H9 (cell line): ENCODE measurements around the gene SEMA3A. TPM values are rescaled to one million over a fixed set of nuclear protein-coding genes. Genes with fewer than 3 reads are reported as not detected.
"Not testable (repeated sequence)": the region's sequence is repeated elsewhere in the genome, so short reads cannot be mapped to it uniquely, and the experiment has no call there.

Source experiments
- DNase-seq: peaks from one replicate; pipeline ENCODE4 v3.0.0-alpha.2; 2017
- H2AFZ ChIP-seq: one replicate; pipeline ENCODE4 v1.6.1; 2013; ENCODE audit warnings: mild to moderate bottlenecking, low read length, control low read depth, moderate library complexity
- H2AK5ac ChIP-seq: 2 replicates; pipeline ENCODE4 v1.6.1; 2013; ENCODE audit warnings: low read length, control low read depth, mixed read lengths; ENCODE audit not compliant: insufficient read length
- H2BK120ac ChIP-seq: one replicate; pipeline ENCODE4 v1.6.1; 2013; ENCODE audit warnings: low read depth, mild to moderate bottlenecking, low read length, control low read depth, inconsistent platforms; ENCODE audit not compliant: poor library complexity, severe bottlenecking
- H2BK12ac ChIP-seq: 2 replicates; pipeline ENCODE4 v1.6.1; 2013; ENCODE audit warnings: low read length, control low read depth, mixed read lengths, low read depth; ENCODE audit not compliant: insufficient read length
- H2BK15ac ChIP-seq: 2 replicates; pipeline ENCODE4 v1.6.1; 2013; ENCODE audit warnings: low read depth, low read length, control low read depth
- H2BK20ac ChIP-seq: one replicate; pipeline ENCODE4 v1.6.1; 2013; ENCODE audit warnings: low read depth, mild to moderate bottlenecking, low read length, control low read depth, inconsistent platforms; ENCODE audit not compliant: poor library complexity, severe bottlenecking
- H2BK5ac ChIP-seq: 2 replicates; pipeline ENCODE4 v1.6.1; 2013; ENCODE audit warnings: low read length, control low read depth, mixed read lengths; ENCODE audit not compliant: insufficient read length
- H3K14ac ChIP-seq: 2 replicates; pipeline ENCODE4 v1.6.1; 2013; ENCODE audit warnings: low read length, control low read depth; ENCODE audit not compliant: insufficient read depth
- H3K18ac ChIP-seq: 2 replicates; pipeline ENCODE4 v1.6.1; 2013; ENCODE audit warnings: low read depth, mild to moderate bottlenecking, mixed read lengths, low read length, control low read depth; ENCODE audit not compliant: insufficient read length
- H3K23ac ChIP-seq: 2 replicates; pipeline ENCODE4 v1.6.1; 2013; ENCODE audit warnings: low read length, control low read depth, mixed read lengths, low read depth; ENCODE audit not compliant: insufficient read length
- H3K23me2 ChIP-seq: 2 replicates; pipeline ENCODE4 v1.6.1; 2013; ENCODE audit warnings: low read depth, mild to moderate bottlenecking, mixed read lengths, low read length, control low read depth; ENCODE audit not compliant: insufficient read length, poor library complexity, severe bottlenecking
- H3K27ac ChIP-seq: 2 replicates; pipeline ENCODE4 v1.5.1; 2013; ENCODE audit warnings: low read length, control low read depth, mixed read lengths, low read depth; ENCODE audit not compliant: insufficient read length
- H3K27me3 ChIP-seq: 2 replicates; pipeline ENCODE4 v1.6.1; 2013; ENCODE audit warnings: low read length, control low read depth, inconsistent platforms; ENCODE audit not compliant: insufficient read depth
- H3K4ac ChIP-seq: 2 replicates; pipeline ENCODE4 v1.6.1; 2013; ENCODE audit warnings: low read depth, mild to moderate bottlenecking, control low read depth, inconsistent platforms, low read length, moderate library complexity
- H3K4me1 ChIP-seq: 2 replicates; pipeline ENCODE4 v1.6.1; 2013; ENCODE audit warnings: low read length, control low read depth, inconsistent platforms; ENCODE audit not compliant: insufficient read depth
- H3K4me2 ChIP-seq: 2 replicates; pipeline ENCODE4 v1.6.1; 2013; ENCODE audit warnings: low read length, control low read depth, mixed read lengths; ENCODE audit not compliant: insufficient read length, insufficient read depth
- H3K56ac ChIP-seq: 2 replicates; pipeline ENCODE4 v1.6.1; 2013; ENCODE audit warnings: low read depth, mild to moderate bottlenecking, mixed read lengths, low read length, control low read depth; ENCODE audit not compliant: insufficient read length
- H3K79me1 ChIP-seq: 2 replicates; pipeline ENCODE4 v1.6.1; 2013; ENCODE audit warnings: low read depth, mild to moderate bottlenecking, moderate library complexity, low read length, control low read depth, inconsistent platforms; ENCODE audit not compliant: insufficient read depth, poor library complexity, severe bottlenecking
- H3K79me2 ChIP-seq: 2 replicates; pipeline ENCODE4 v1.6.1; 2013; ENCODE audit warnings: low read length, control low read depth, inconsistent platforms; ENCODE audit not compliant: insufficient read depth
- H3K9ac ChIP-seq: 2 replicates; pipeline ENCODE4 v1.6.1; 2013; ENCODE audit warnings: low read length, control low read depth, mixed read lengths; ENCODE audit not compliant: insufficient read length; ENCODE audit errors: extremely low read depth
- H3K9me3 ChIP-seq: one replicate; pipeline ENCODE4 v1.6.1; 2013; ENCODE audit warnings: low read depth, low read length, inconsistent platforms; ENCODE audit not compliant: control insufficient read depth
- H3T11ph ChIP-seq: one replicate; pipeline ENCODE4 v1.6.1; 2013; ENCODE audit warnings: mild to moderate bottlenecking, low read length, control low read depth, inconsistent platforms
- H4K20me1 ChIP-seq: one replicate; pipeline ENCODE4 v1.6.1; 2013; ENCODE audit not compliant: control insufficient read depth, insufficient read length, insufficient read depth
- H4K5ac ChIP-seq: 2 replicates; pipeline ENCODE4 v1.6.1; 2013; ENCODE audit warnings: low read depth, mild to moderate bottlenecking, mixed read lengths, low read length, control low read depth; ENCODE audit not compliant: insufficient read length
- H4K8ac ChIP-seq: replicated peaks from 2 replicates; pipeline ENCODE4 v1.6.1; 2013; ENCODE audit warnings: low read length, control low read depth, mixed read lengths, low read depth; ENCODE audit not compliant: insufficient read length
- H4K91ac ChIP-seq: 2 replicates; pipeline ENCODE4 v1.6.1; 2013; ENCODE audit warnings: low read depth, mild to moderate bottlenecking, moderate library complexity, mixed read lengths, low read length, control low read depth; ENCODE audit not compliant: insufficient read length
- H3K27ac Mint-ChIP-seq, 3 experiments: 2 replicates in 2 of 3; 3 replicates in 1 of 3; pipeline ENCODE4 v1.8.0; 2020 to 2021; ENCODE audit warnings: mixed read lengths in 3 of 3, mild to moderate bottlenecking in 1 of 3, moderate library complexity in 1 of 3
- H3K27me3 Mint-ChIP-seq: 2 replicates; pipeline ENCODE4 v1.8.0; 2021; ENCODE audit warnings: low read depth, mild to moderate bottlenecking, moderate library complexity, mixed read lengths
- H3K36me3 Mint-ChIP-seq, 3 experiments: 2 replicates in 2 of 3; 3 replicates in 1 of 3; pipeline ENCODE4 v1.8.0; 2020 to 2021; ENCODE audit warnings: low read depth in 3 of 3, mixed read lengths in 3 of 3; ENCODE audit not compliant: insufficient read depth in 1 of 3
- H3K4me1 Mint-ChIP-seq, 2 experiments: 2 replicates each; pipeline ENCODE4 v1.8.0; 2020; ENCODE audit warnings: mixed read lengths in 2 of 2
- H3K4me3 Mint-ChIP-seq, 2 experiments: 2 replicates in 1 of 2; 3 replicates in 1 of 2; pipeline ENCODE4 v1.8.0; 2020 to 2021; ENCODE audit warnings: mild to moderate bottlenecking in 2 of 2, mixed read lengths in 2 of 2, moderate library complexity in 1 of 2
- H3K9me3 Mint-ChIP-seq, 2 experiments: 2 replicates in 1 of 2; 3 replicates in 1 of 2; pipeline ENCODE4 v1.8.0; 2020; ENCODE audit warnings: mild to moderate bottlenecking in 2 of 2, mixed read lengths in 2 of 2, moderate library complexity in 1 of 2
- CTCF ChIP-seq: fragments of 200-600 bp; sonication (generic); conservative IDR thresholded peaks from 3 replicates; pipeline ENCODE4 v1.8.0; 2021; ENCODE audit warnings: antibody characterized with exemption, mild to moderate bottlenecking
- WGBS: extraction: QIAGEN DNeasy Blood & Tissue Kit; methylation state at CpG from one replicate; pipeline ENCODE4 v1.1.7; 2013; ENCODE audit warnings: missing lambda C conversion rate, low lambda C conversion rate, mixed read lengths; ENCODE audit not compliant: insufficient read length; ENCODE audit errors: extremely low coverage; 5-methylcytosine and 5-hydroxymethylcytosine counted together
- long read RNA-seq: library from polyadenylated mRNA; unstranded; transcript quantifications from one replicate; pipeline ENCODE4 v2.0.0, GENCODE V29; 2020
- total RNA-seq: library from RNA; stranded (reverse); gene quantifications from 2 replicates; pipeline ENCODE4 v1.2.1, GENCODE V29; 2021

SEMA3A gene
- total RNA-seq, result 60.0 and 61.5 TPM in 2 replicates
- long read RNA-seq, full-length matches to known transcripts, result 179 of 301 reads
- long read RNA-seq, partial matches to known transcripts, result 51 of 301 reads
- long read RNA-seq, other reads (novel, unspliced or antisense), result 71 of 301 reads

- Histone ChIP-seq H3K9me3 (no peaks in the 10 kb centered on the region), H3K56ac (no peak within 1 kb of the TSS), H3K14ac (no peak within 1 kb of the TSS), H3K18ac (no peak within 1 kb of the TSS), H3T11ph (no peak within 1 kb of the TSS), H2BK20ac (no peak within 1 kb of the TSS), H4K91ac (no peak within 1 kb of the TSS), H4K20me1 (no peaks in the 10 kb centered on the region), H2AFZ (peak within 1 kb of the TSS; percentile 75), H3K27me3 (no peaks in the 10 kb centered on the region), H3K4me2 (peak within 1 kb of the TSS; percentile 99), H2BK15ac (no peak within 1 kb of the TSS), H3K79me1 (no peaks in the 10 kb centered on the region), H3K4me1 (no peaks in the 10 kb centered on the region; the same call in 1 of the 2 replicates), H2BK5ac (no peak within 1 kb of the TSS), H3K23me2 (peaks cover 16% of the 10 kb centered on the region), H2BK120ac (no peak within 1 kb of the TSS), H3K9ac (peak within 1 kb of the TSS; percentile 74), H2AK5ac (no peak within 1 kb of the TSS), H4K5ac (peak within 1 kb of the TSS; percentile 51), H3K79me2 (peaks cover 16% of the 10 kb centered on the region; the same call in 1 of the 2 replicates), H3K23ac (no peak within 1 kb of the TSS), H3K27ac (peak within 1 kb of the TSS; percentile 78), H2BK12ac (no peak within 1 kb of the TSS), H4K8ac (no peak within 1 kb of the TSS), H3K4ac (no peak within 1 kb of the TSS)
- Mint-ChIP-seq H3K9me3 (no peaks in the 10 kb centered on the region), H3K4me1 (peaks cover 47 to 51% of the 10 kb centered on the region in 2 experiments), H3K27me3 (no peaks in the 10 kb centered on the region), H3K4me3 (peak within 1 kb of the TSS; percentile 89 to 97), H3K36me3 (no peaks in the 10 kb centered on the region; a peak in 1 of 7 replicates), H3K27ac (peak within 1 kb of the TSS; percentile 93 to 97 (median 96))
- no CpG with 5 or more reads among the region's 15 CpGs for WGBS
- no peak for TF ChIP-seq CTCF
- DNase-seq, result peak; percentile 50
Measured at GRCh38 chr7:84194484-84195271, at the start of gene SEMA3A. SEMA3A (minus strand) TSS chr7:84194789; CDS start chr7:84194586, 203 bp downstream.

- not testable (repeated sequence) for H3K9me3 ChIP-seq, H2BK15ac ChIP-seq, H3K14ac ChIP-seq, H4K20me1 ChIP-seq, H2BK5ac ChIP-seq, DNase-seq, H3K4me3 Mint-ChIP-seq, H3K18ac ChIP-seq, H2BK12ac ChIP-seq, H3K79me1 ChIP-seq, H2BK120ac ChIP-seq, H3K4me1 ChIP-seq, H3K9ac ChIP-seq, H3K23me2 ChIP-seq, H4K91ac ChIP-seq, H3K4ac ChIP-seq, H4K8ac ChIP-seq, H4K5ac ChIP-seq, H3K23ac ChIP-seq, H3K27me3 ChIP-seq, H3K4me2 ChIP-seq, H3K27ac ChIP-seq, H2AFZ ChIP-seq, H3K4me1 Mint-ChIP-seq, H3T11ph ChIP-seq, H3K27ac Mint-ChIP-seq, H2AK5ac ChIP-seq, H3K56ac ChIP-seq, H2BK20ac ChIP-seq, H3K27me3 Mint-ChIP-seq, H3K79me2 ChIP-seq
- Mint-ChIP-seq H3K9me3 (peaks cover 51 to 56% of the 10 kb centered on the region in 2 experiments), H3K36me3 (peaks cover 42 to 59% (median 52%) of the 10 kb centered on the region in 3 experiments)
- WGBS, result no CpG with 5 or more reads among the region's 6 CpGs
Measured at GRCh38 chr7:84243037-84243436, 48.4 kb upstream of the SEMA3A start.
